ENCODE measurements around the gene GTF2IRD1. TPM values are rescaled to one million over a fixed set of nuclear protein-coding genes. Genes with fewer than 3 reads are reported as not detected.
"Not testable (repeated sequence)": the region's sequence is repeated elsewhere in the genome, so short reads cannot be mapped to it uniquely, and the experiment has no call there.

Gene GTF2IRD1
- total RNA-seq, 1 donor from 2014 or later: 18.2 TPM

DNA sequence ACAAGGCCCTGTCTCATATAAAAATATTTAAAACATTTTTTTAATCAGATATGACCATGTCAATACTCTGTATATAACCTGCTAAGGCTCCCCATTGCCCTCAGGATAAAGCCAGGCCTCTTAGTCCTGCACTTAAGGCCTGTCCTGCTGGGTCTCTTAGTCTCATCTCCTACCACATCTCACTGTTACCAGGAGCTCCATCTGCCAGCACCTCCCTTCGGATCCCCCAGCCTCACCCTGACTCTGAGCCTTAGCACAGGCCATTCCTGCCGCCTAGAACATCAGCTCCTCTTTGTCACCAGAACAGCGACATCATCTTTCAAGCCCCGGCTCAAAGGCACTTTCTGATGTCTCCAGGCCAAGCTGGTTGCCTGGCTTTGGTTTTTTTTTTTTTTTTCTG is 25.7 kb upstream of the GTF2IRD1 start:
- FAIRE-seq: no peak
- TF ChIP-seq CTCF (IDR thresholded peaks at IDR 0.05; ENCODE audit: insufficient read depth, low read length, severe bottlenecking): no peak
- Histone ChIP-seq H3K27me3 (ENCODE audit: control insufficient read depth, insufficient read depth, low read length) (no peaks in the 10 kb centered on the region), H3K36me3 (ENCODE audit: control insufficient read depth, insufficient read depth, low read length) (no peaks in the 10 kb centered on the region), H3K4me3 (ENCODE audit: low read depth, low read length) (no peak overlapping the region)
- no peak for DNase-seq (ENCODE audit: low read depth)

- no peak for TF ChIP-seq CTCF (IDR thresholded peaks at IDR 0.05; ENCODE audit: insufficient read depth, low read length, severe bottlenecking)
- FAIRE-seq (no peak), DNase-seq (ENCODE audit: low read depth) (no peak)
- Histone ChIP-seq H3K36me3 (ENCODE audit: control insufficient read depth, insufficient read depth, low read length) (no peaks in the 10 kb centered on the region), H3K27me3 (ENCODE audit: control insufficient read depth, insufficient read depth, low read length) (no peaks in the 10 kb centered on the region), H3K4me3 (ENCODE audit: low read depth, low read length) (no peak overlapping the region)
Measured at GRCh38 chr7:74429153-74429747, 24.5 kb upstream of the GTF2IRD1 start.

GRCh38 chr7:74430409-74430808 is 23.3 kb upstream of the GTF2IRD1 start:
- DNase-seq (ENCODE audit: low read depth); H3K27me3 ChIP-seq (ENCODE audit: control insufficient read depth, insufficient read depth, low read length); H3K4me3 ChIP-seq (ENCODE audit: low read depth, low read length); FAIRE-seq; H3K36me3 ChIP-seq (ENCODE audit: control insufficient read depth, insufficient read depth, low read length): not testable (repeated sequence)

DNA sequence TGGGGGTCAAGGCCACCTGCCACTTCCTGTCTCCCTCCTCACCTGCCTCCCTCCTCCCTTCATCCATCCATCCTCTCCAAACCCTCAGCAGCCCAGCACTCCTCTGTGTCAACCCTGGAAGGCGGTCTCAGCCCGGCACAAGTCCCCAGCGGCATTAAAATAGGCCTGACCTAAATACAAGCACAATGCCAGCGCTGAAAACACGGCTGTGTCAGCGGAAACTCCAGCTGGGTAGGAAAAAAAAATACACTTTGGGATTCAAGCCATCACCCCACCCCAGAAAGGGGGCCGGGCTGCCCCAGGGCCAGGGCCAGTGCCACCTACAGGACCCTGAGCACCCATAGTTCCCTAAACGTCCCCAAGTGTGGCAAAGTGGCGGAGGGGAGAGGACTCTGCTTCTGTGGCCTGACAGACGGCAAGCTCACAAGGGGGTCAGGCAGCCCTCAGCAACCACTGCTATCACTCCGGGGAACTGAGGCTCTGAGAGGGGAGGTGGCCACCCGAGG is 22.7 kb upstream of the GTF2IRD1 start:
- DNase-seq (ENCODE audit: low read depth): no peak
- no peaks in the 10 kb centered on the region for H3K36me3 ChIP-seq (ENCODE audit: control insufficient read depth, insufficient read depth, low read length)
- H3K4me3 ChIP-seq (ENCODE audit: low read depth, low read length): no peak overlapping the region
- TF ChIP-seq CTCF (IDR thresholded peaks at IDR 0.05; ENCODE audit: insufficient read depth, low read length, severe bottlenecking): no peak
- H3K27me3 ChIP-seq (ENCODE audit: control insufficient read depth, insufficient read depth, low read length): no peaks in the 10 kb centered on the region
- FAIRE-seq: no peak

DNA sequence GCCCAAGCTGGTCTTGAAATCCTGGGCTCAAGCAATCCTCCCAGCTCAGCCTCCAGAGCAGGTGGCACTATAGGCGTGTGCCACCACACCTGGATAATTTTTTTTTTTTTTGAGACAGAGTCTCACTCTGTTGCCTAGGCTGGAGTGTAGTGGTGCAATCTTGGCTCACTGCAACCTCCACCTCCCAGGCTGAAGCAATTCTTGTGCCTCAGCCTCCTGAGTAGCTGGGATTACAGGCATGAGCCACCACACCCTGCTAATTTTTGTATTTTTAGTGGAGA is 16.5 kb upstream of the GTF2IRD1 start:
- H3K4me3 ChIP-seq (ENCODE audit: low read depth, low read length); H3K36me3 ChIP-seq (ENCODE audit: control insufficient read depth, insufficient read depth, low read length); H3K27me3 ChIP-seq (ENCODE audit: control insufficient read depth, insufficient read depth, low read length); DNase-seq (ENCODE audit: low read depth); FAIRE-seq: not testable (repeated sequence)

- Histone ChIP-seq H3K27me3 (ENCODE audit: control insufficient read depth, insufficient read depth, low read length) (no peaks in the 10 kb centered on the region), H3K4me3 (ENCODE audit: low read depth, low read length) (no peak overlapping the region), H3K36me3 (ENCODE audit: control insufficient read depth, insufficient read depth, low read length) (no peaks in the 10 kb centered on the region)
- DNase-seq (ENCODE audit: low read depth): no peak
- no peak for TF ChIP-seq CTCF (IDR thresholded peaks at IDR 0.05; ENCODE audit: insufficient read depth, low read length, severe bottlenecking)
- FAIRE-seq: no peak
Measured at GRCh38 chr7:74438327-74438726, 15.4 kb upstream of the GTF2IRD1 start.

GRCh38 chr7:74439541-74439940 is 14.2 kb upstream of the GTF2IRD1 start:
- no peak for DNase-seq (ENCODE audit: low read depth)
- FAIRE-seq: no peak
- no peak overlapping the region for H3K4me3 ChIP-seq (ENCODE audit: low read depth, low read length)
- H3K36me3 ChIP-seq (ENCODE audit: control insufficient read depth, insufficient read depth, low read length): no peaks in the 10 kb centered on the region
- no peaks in the 10 kb centered on the region for H3K27me3 ChIP-seq (ENCODE audit: control insufficient read depth, insufficient read depth, low read length)
- no peak for TF ChIP-seq CTCF (IDR thresholded peaks at IDR 0.05; ENCODE audit: insufficient read depth, low read length, severe bottlenecking)

- FAIRE-seq; DNase-seq (ENCODE audit: low read depth); H3K27me3 ChIP-seq (ENCODE audit: control insufficient read depth, insufficient read depth, low read length); H3K4me3 ChIP-seq (ENCODE audit: low read depth, low read length); H3K36me3 ChIP-seq (ENCODE audit: control insufficient read depth, insufficient read depth, low read length): not testable (repeated sequence)
Measured at GRCh38 chr7:74440143-74440542, 13.6 kb upstream of the GTF2IRD1 start.
